ENCODE data around the gene PCNP.
"Not testable (repeated sequence)": the region's sequence is repeated elsewhere in the genome, so short reads cannot be mapped to it uniquely, and the experiment has no call there.

Gene PCNP

DNA sequence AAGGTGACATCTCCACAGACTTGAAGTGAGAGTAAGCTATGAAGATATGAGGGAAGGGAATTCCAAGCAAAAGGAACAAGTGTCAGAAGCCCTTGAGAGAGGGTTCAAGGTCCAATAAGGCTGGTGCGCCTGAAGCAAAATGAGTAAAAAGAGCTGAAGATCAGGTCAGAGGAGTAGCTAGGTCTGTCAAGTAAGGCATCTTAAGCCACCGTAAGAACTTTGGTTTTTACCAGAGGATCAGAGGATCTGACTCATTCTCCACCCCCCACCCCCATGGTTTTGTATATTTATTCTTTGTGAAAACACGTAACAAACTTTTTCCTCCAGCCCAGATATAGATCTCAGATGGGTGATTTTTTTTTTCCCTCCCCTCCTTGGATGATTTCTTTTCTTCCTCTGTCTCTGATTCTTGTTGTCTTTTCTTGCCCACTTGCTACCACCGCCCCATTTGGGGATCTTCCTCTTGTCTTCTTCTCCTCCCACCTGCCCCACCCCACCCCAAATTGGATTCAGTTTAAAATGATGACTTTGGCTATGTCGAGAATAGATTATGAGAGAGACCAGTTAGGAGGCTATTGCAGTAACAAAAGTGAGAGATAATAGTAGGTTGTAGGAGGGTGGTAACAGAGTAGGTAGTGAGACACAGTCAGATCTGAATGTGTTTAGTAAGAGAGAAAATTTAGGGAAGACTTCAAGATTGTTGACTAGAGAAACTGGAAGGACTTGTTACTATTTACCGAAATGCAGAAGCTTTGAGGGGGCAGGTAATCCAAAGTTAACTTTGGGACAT is 6.3 kb upstream of the PCNP start:
- no peak for DNase-seq

GRCh38 chr3:101571028-101571895 is 2.7 kb upstream of the PCNP start:
- no peak for DNase-seq

GRCh38 chr3:101574388-101575112 is 570 bp downstream of the PCNP start:
- DNase-seq = peak; percentile 76

DNA sequence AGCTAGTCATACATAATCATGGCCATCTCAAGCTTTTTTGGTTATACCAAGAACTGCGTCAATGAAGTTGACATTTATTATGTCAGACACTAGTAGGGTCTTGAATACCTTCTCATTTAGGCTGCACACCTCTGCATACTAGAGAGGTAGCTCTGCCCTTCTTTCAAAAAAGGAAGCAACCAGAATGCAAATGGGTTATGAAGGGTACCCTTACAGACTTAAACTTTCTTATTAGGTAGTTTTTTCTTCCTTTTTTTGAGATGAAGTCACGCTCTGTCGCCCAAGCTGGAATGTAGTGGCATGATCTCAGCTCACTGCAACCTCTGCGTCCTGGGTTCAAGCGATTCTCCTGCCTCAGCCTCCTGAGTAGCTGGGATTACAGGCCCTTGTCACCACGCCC is 3.3 kb downstream of the PCNP start:
- no peak for DNase-seq

DNA sequence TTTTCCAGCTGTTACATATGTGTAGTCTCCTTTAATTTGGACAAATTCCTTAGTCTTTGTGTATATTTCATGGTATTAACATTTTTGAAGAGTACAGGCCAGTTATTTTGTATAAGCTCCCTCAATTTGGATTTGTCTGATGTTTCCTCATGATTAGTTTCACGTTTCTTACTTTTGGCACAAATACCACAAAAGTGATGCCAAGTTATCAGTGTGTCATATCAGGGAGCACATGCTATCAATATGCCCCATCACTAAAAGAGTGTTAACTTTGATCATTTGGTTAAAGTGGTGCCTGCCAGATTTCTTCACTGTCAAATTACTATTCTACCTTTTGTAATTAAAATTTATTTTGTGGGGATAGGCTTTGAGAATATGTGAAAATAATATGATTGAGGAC is 14.6 kb downstream of the PCNP start:
- DNase-seq = no peak

GRCh38 chr3:101591071-101591470 is 17.1 kb downstream of the PCNP start:
- DNase-seq = no peak

- DNase-seq = no peak
These were observed 28.8 kb downstream of the PCNP start for GRCh38 chr3:101602731-101603130.

DNA sequence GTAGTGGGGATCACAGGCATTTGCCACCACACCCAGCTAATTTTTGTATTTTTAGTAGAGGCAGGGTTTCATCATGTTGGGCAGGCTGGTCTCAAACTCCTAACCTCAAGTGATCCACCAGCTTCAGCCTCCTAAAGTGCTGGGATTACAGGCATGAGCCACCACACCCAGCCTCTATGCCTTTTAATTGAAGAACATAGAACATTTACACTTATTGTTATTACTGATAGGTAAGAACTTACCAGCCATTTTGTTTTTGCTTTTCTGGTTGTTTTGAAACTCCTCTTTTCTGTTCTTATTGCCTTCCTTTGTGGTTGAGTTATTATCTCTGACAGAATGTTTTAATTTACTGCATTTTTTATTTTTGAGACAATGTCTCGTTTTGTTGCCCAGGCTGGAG is 29.2 kb downstream of the PCNP start:
- no peak for DNase-seq

GRCh38 chr3:101605398-101605797 is 31.4 kb downstream of the PCNP start:
- DNase-seq = not testable (repeated sequence)

- DNase-seq = no peak
These were observed 37.0 kb downstream of the PCNP start for GRCh38 chr3:101611023-101611422.

GRCh38 chr3:101613014-101613413 is 39.0 kb downstream of the PCNP start:
- not testable (repeated sequence) for DNase-seq

DNA sequence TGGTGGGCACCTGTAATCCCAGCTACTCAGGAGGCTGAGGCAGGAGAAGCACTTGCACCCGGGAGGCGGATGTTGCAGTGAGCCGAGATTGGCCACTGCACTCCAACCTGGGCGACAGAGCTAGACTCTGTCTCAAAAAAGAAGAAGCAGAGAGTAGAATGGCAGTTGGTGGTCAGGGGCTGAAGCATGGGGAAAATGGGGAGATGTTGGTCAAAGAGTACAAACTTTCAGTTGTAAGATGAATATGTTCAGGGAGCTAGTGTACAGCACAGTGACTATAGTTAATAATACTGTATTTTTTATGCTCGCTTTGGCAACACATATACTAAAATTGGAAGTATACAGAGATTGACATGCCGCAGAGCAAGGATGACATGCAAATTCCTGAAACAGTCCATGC is 41.5 kb downstream of the PCNP start:
- DNase-seq = no peak

- no peak for DNase-seq
These were observed 43.5 kb downstream of the PCNP start for GRCh38 chr3:101617478-101617877.

DNA sequence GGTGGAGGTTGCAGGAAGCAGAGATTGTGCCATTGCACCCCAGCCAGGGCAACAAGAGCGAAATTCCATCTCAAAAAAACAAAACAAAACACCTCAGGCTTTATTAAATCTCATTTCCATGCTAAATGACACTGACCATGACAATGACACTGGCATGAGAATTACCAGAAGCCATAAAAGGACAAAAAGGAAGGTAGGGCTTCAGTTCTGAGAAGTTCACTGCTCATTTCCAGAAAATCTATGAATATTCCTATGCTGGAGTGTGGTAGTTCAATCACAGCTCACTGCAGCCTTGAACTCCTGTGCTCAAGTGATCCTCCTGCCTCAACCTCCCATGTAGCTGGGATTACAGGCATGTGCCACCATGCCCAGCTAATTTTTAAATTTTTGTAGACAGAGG is 44.7 kb downstream of the PCNP start:
- no peak for DNase-seq

- no peak for DNase-seq
These were observed 45.8 kb downstream of the PCNP start for GRCh38 chr3:101619734-101620133.

- DNase-seq = no peak
These were observed 49.7 kb downstream of the PCNP start for GRCh38 chr3:101623656-101624055.

DNA sequence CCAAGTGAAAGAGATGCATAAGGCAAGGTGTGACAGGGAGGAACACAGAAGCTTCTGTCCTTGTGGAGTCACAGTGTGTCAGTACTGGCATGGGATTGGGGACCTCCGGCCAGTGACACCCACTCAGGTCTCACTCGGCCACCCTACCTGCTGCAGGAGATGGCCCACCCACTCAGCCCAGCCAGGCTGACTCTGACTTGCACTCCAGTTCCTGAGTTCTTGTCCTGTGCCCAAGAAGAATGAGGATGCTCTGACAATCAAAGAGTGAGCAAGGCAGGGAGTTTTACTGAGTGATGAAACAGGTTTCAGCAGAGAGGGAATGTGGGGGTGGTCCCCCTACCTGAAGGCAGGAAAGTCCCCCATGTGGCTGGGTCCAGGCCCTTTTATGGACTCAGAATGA is 50.9 kb downstream of the PCNP start:
- no peak for DNase-seq

DNA sequence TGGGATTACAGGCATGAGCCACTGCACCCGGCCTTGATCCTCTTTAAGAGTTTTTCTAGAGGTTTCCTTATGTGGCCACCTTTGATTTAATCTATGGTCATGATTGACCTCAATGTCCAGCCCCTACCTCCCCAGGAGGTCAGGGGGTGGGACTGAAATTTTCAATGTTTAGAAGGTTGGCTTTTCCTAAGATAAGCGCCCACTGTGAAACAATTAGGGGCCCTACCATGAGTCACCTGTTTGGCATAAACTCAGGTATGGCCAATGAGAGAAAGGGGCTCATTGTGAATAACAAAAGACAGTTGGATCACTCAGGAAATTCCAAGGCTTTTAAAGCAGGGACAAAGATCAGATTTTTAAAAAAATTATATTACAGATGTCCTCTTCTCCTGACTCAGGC is 51.9 kb downstream of the PCNP start:
- no peak for DNase-seq

GRCh38 chr3:101629219-101629618 is 55.2 kb downstream of the PCNP start:
- DNase-seq = no peak

DNA sequence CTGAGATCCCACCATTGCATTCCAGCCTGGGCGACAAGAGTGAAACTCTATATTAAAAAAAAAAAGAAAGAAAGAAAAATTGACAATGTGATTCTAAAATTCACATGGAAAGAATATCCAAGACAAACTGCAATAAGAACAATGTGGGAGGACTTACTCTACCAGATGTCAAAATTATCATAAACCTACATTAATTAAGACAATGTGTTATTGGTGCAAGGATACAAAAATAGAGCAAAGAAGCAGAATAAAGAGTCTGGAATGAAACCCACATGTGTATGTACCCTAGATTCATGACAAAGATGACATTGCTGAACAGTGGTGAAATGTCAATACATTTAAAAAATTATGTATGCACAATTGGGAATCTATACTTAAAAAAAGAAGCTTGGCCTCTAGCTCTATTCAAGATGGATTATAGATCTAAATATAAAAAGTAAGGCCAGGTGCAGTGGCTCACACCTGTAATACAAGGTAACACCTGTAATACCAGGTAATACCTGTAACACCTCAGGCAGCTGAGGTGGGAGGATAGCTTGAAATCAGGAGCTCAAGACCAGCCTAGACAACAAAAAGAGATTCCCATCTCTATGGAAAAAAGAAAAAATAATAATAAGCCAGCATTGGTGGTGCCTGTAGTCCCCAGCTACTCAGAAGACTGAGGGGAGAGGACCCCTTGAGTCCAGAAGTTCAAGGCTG is 57.3 kb downstream of the PCNP start:
- no peak for DNase-seq

DNA sequence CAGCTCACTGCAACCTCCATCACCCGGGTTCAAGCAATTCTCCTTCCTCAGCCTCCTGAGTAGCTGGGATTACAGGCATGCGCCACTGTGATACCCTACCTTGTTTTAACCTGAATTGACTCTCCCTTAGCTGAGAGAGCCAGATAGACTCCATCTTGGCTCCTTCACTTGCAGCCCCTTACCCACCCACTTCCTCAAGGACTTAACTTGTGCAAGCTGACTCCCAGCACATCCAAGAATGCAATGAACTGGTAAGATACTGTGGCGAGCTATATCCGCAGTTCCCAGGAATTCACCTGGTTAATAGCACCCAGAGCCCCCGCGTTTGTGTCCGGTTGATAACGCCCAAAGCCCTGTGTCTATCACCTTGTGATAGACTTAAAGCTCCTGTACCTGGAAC is 58.0 kb downstream of the PCNP start:
- DNase-seq = not testable (repeated sequence)

- DNase-seq = no peak
These were observed 58.6 kb downstream of the PCNP start for GRCh38 chr3:101632586-101632985.

DNA sequence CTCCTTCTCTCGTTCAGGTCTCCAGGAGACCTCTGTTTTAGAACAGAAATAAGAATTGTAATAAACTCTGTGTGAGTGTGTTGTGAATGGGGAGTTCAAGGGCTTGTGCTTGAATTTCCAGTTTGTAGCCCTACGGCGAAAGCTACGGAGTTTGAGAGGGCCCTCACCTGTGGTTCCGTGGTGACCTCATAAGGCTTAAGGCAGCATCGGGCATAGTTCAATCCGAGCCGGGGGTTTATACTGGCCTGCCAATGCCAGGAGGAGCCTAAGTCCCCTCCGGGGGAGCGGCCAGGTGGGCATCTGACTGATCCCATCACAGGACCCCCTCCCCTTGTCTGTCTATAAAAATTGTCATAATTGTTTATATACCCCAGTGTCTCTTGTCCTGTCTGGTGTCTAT is 59.2 kb downstream of the PCNP start:
- no peak for DNase-seq
